Measurements from ENCODE around the gene PLSCR3. TPM values are rescaled to one million over a fixed set of nuclear protein-coding genes. Genes with fewer than 3 reads are reported as not detected.
A peak's percentile ranks its signal among the peaks of the same experiment; 100 is the strongest.

Gene PLSCR3
- total RNA-seq, 4 donors from 2014 or later = 16.8 to 38.1 (median 17.7) TPM

- TF ChIP-seq EP300 (IDR thresholded peaks at IDR 0.05) = no peak
- no peak for TF ChIP-seq CTCF (IDR thresholded peaks at IDR 0.05)
- no peak for TF ChIP-seq POLR2AphosphoS5 (IDR thresholded peaks at IDR 0.05)
- no peak for TF ChIP-seq POLR2A (IDR thresholded peaks at IDR 0.05)
- Histone ChIP-seq H3K27ac (peak overlapping the region in 2 of 4 donors; percentile 1 to 49), H3K27me3 (peaks cover 94% of the 10 kb centered on the region), H3K4me3 (peak overlapping the region in 1 of 2 donors; percentile 49), H3K36me3 (no peaks in the 10 kb centered on the region), H3K9me3 (no peaks in the 10 kb centered on the region), H3K4me1 (peaks cover 5 to 68% (median 36%) of the 10 kb centered on the region in 3 donors)
- 19 to 30% methylated on average over 18 to 20 of the region's 48 CpGs for WGBS, 2 donors (ENCODE audit: low coverage in 1 of 2)
- no peak for ATAC-seq
Observed at GRCh38 chr17:7437950-7438614, 43.8 kb upstream of the PLSCR3 start.

GRCh38 chr17:7437369-7437863 is 43.1 kb upstream of the PLSCR3 start:
- Histone ChIP-seq H3K27ac (peak overlapping the region in 3 of 4 donors; percentile 64 to 77 (median 75)), H3K4me1 (peaks cover 5 to 68% (median 36%) of the 10 kb centered on the region in 3 donors), H3K9me3 (no peaks in the 10 kb centered on the region), H3K36me3 (no peaks in the 10 kb centered on the region), H3K27me3 (peaks cover 91% of the 10 kb centered on the region), H3K4me3 (peak overlapping the region in 1 of 2 donors; percentile 49)
- WGBS, 2 donors (ENCODE audit: low coverage in 1 of 2) = 20 to 35% methylated on average over 1 to 2 of the region's 31 CpGs
- no peak for ATAC-seq
- TF ChIP-seq POLR2A (IDR thresholded peaks at IDR 0.05) (no peak), CTCF (IDR thresholded peaks at IDR 0.05) (no peak), EP300 (IDR thresholded peaks at IDR 0.05) (no peak), POLR2AphosphoS5 (IDR thresholded peaks at IDR 0.05) (no peak)

GRCh38 chr17:7436556-7437368 is 42.4 kb upstream of the PLSCR3 start:
- H3K9me3 ChIP-seq = no peaks in the 10 kb centered on the region
- TF ChIP-seq POLR2A (IDR thresholded peaks at IDR 0.05) (no peak), CTCF (IDR thresholded peaks at IDR 0.05) (peak in 3 of 4 experiments; percentile 94 to 98 (median 95)), POLR2AphosphoS5 (IDR thresholded peaks at IDR 0.05) (peak; percentile 34), EP300 (IDR thresholded peaks at IDR 0.05) (no peak)
- peak overlapping the region; percentile 7 to 49 for H3K4me3 ChIP-seq
- ATAC-seq = peak; percentile 86
- H3K27ac ChIP-seq = peak overlapping the region in 3 of 4 donors; percentile 64 to 77 (median 75)
- peaks cover 5 to 68% (median 36%) of the 10 kb centered on the region in 3 donors for H3K4me1 ChIP-seq
- no peaks in the 10 kb centered on the region for H3K36me3 ChIP-seq
- H3K27me3 ChIP-seq = peaks cover 90% of the 10 kb centered on the region
- 19% methylated on average over 3 of the region's 92 CpGs; no CpG with 5 or more reads in 1 of the 2 donors for WGBS, 2 donors (ENCODE audit: low coverage in 1 of 2)

DNA sequence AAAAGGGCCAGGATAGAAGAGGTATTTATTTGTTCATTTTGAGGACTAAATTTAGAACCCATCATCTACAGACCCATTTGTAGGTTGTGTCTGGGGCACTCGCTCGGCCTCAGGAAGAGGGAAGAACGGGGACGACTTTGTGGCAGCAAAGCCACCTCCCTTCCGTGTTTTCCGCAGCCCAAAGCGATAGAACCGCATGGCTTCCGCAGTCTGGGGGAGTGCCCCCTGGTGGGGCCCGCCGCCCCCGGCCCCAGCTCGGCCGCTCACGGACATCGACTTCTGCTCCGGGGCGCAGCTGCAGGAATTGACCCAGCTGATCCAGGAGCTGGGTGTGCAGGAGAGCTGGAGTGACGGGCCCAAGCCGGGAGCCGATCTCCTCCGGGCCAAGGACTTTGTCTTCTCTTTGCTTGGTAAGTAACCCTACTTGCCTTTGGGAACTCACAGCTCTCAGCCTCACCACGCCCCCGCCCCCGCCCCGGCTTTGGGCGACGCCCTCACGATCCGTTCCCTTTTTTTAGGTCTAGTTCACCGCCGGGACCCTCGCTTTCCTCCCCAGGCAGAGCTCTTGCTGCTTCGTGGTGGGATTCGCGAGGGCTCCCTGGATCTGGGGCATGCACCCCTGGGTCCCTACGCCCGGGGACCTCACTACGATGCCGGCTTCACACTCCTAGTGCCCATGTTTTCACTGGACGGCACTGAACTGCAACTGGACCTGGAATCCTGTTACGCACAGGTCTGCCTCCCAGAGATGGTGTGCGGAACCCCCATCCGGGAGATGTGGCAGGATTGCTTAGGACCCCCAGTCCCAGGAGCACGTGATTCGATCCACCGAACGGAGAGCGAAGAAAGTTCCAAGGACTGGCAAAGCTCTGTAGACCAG is 41.6 kb upstream of the PLSCR3 start:
- no CpG with 5 or more reads among the region's 49 CpGs for WGBS, 2 donors (ENCODE audit: low coverage in 1 of 2)
- Histone ChIP-seq H3K27me3 (peaks cover 81% of the 10 kb centered on the region), H3K36me3 (no peaks in the 10 kb centered on the region), H3K9me3 (no peaks in the 10 kb centered on the region), H3K27ac (peak overlapping the region in 3 of 4 donors; percentile 52 to 77 (median 75)), H3K4me3 (peak overlapping the region; percentile 26 to 49), H3K4me1 (peaks cover 5 to 64% (median 36%) of the 10 kb centered on the region in 3 donors)
- no peak for TF ChIP-seq POLR2AphosphoS5 (IDR thresholded peaks at IDR 0.05)
- TF ChIP-seq CTCF (IDR thresholded peaks at IDR 0.05) = no peak
- TF ChIP-seq EP300 (IDR thresholded peaks at IDR 0.05) = no peak
- TF ChIP-seq POLR2A (IDR thresholded peaks at IDR 0.05) = no peak
- ATAC-seq = no peak

Data from gastroesophageal sphincter (tissue), 4 donors.